GM12873 (cell line): ENCODE measurements around the gene NLGN1.

Source experiments
- CTCF ChIP-seq: IDR thresholded peaks from 2 replicates; pipeline ENCODE4 v1.5.1; 2012; ENCODE audit warnings: low read depth, mild to moderate bottlenecking, moderate library complexity, low read length, control low read depth; ENCODE audit not compliant: insufficient read depth; ENCODE audit errors: missing control alignments

Gene NLGN1

GRCh38 chr3:173630849-173631248 lies 233.3 kb downstream of the NLGN1 start:
- no peak for TF ChIP-seq CTCF

GRCh38 chr3:173632945-173633344 lies 235.4 kb downstream of the NLGN1 start:
- TF ChIP-seq CTCF = no peak

GRCh38 chr3:173635826-173636225 lies 238.3 kb downstream of the NLGN1 start:
- TF ChIP-seq CTCF = no peak

GRCh38 chr3:173639098-173639497 lies 241.6 kb downstream of the NLGN1 start:
- no peak for TF ChIP-seq CTCF

- no peak for TF ChIP-seq CTCF
Measured at GRCh38 chr3:173641696-173642095, 244.2 kb downstream of the NLGN1 start.

GRCh38 chr3:173644086-173645082 lies 246.8 kb downstream of the NLGN1 start:
- TF ChIP-seq CTCF = no peak

- no peak for TF ChIP-seq CTCF
Measured at GRCh38 chr3:173650596-173650995, 253.1 kb downstream of the NLGN1 start.
